HepG2 (cell line): Measurements from ENCODE around the gene TROAP. TPM values are rescaled to one million over a fixed set of nuclear protein-coding genes. Genes with fewer than 3 reads are reported as not detected.

ENCODE experiments used
- ELF4 ChIP-seq: sonication (generic); formaldehyde crosslinking; IDR thresholded peaks from 2 replicates; pipeline ENCODE4 v1.5.0; 2020; ENCODE audit warnings: missing genetic modification reagents, mild to moderate bottlenecking, moderate library complexity, borderline replicate concordance
- FOSL2 ChIP-seq: sonication (generic); formaldehyde crosslinking; IDR thresholded peaks from 2 replicates; pipeline ENCODE4 v1.4.0; 2020; ENCODE audit warnings: missing genetic modification reagents
- SMARCC2 ChIP-seq: fragments of 450-650 bp; IDR thresholded peaks from 2 replicates; pipeline ENCODE4 v1.6.1; 2017; ENCODE audit warnings: antibody characterized with exemption, mild to moderate bottlenecking
- ZNF382 ChIP-seq: sonication (generic); formaldehyde crosslinking; IDR thresholded peaks from 2 replicates; pipeline ENCODE4 v1.5.0; 2020; ENCODE audit warnings: missing genetic modification reagents, mild to moderate bottlenecking, borderline replicate concordance
- ZNF430 ChIP-seq: sonication (generic); formaldehyde crosslinking; IDR thresholded peaks from 2 replicates; pipeline ENCODE4 v1.9.0; 2021; ENCODE audit warnings: mild to moderate bottlenecking, missing genetic modification reagents
- ZNF562 ChIP-seq: sonication (generic); formaldehyde crosslinking; IDR thresholded peaks from 2 replicates; pipeline ENCODE4 v1.8.0; 2022; ENCODE audit warnings: missing genetic modification reagents, borderline replicate concordance
- polyA plus RNA-seq, 8 experiments: library from polyadenylated mRNA; depleted of rRNA in 3 of 8; stranded (reverse) in 7 of 8; unstranded in 1 of 8; fragments of >200 nt; fragmentation: Illumina TruSeq in 4 of 8; extraction: Trizol in 4 of 8; gene quantifications; 2 replicates each; pipeline versions ENCODE4 v1.2.1 to v1.2.3, GENCODE V29; 2011 to 2016; ENCODE audit warnings: low read depth in 4 of 8, missing spikeins in 1 of 8, mixed read lengths in 1 of 8; ENCODE audit not compliant: insufficient read depth in 1 of 8
- total RNA-seq, 5 experiments: library from RNA; depleted of rRNA; stranded (reverse); fragments of >200 nt; fragmentation: Illumina TruSeq; extraction: Trizol; gene quantifications; 2 replicates each; pipeline ENCODE4 v1.2.3, GENCODE V29; 2016; ENCODE audit warnings: low read depth in 1 of 5
- TF ChIP-seq, protein P1 (sequence below), 2 experiments: sonication (generic) in 1 of 2; formaldehyde crosslinking in 1 of 2; IDR thresholded peaks; 2 replicates each; pipeline versions ENCODE4 v1.5.1 to v1.6.1; 2011 to 2020; ENCODE audit warnings: borderline replicate concordance in 1 of 2, low read depth in 1 of 2, low read length in 1 of 2, mild to moderate bottlenecking in 1 of 2, missing genetic modification reagents in 1 of 2, moderate library complexity in 1 of 2
- TF ChIP-seq, protein P2 (sequence below): sonication (generic); formaldehyde crosslinking; IDR thresholded peaks from 2 replicates; pipeline ENCODE4 v1.4.0; 2020; ENCODE audit warnings: mild to moderate bottlenecking, missing genetic modification reagents
- TF ChIP-seq, protein P3 (sequence below), 2 experiments: fragments of 450-650 bp in 1 of 2; sonication (generic) in 1 of 2; formaldehyde crosslinking in 1 of 2; IDR thresholded peaks; 2 replicates each; pipeline versions ENCODE4 v1.6.1 to v1.8.0; 2016 to 2022; ENCODE audit warnings: antibody characterized with exemption in 1 of 2, mild to moderate bottlenecking in 1 of 2, missing genetic modification reagents in 1 of 2
- TF ChIP-seq, protein P4 (sequence below): sonication (generic); formaldehyde crosslinking; IDR thresholded peaks from 2 replicates; pipeline ENCODE4 v1.4.0; 2020; ENCODE audit warnings: missing genetic modification reagents; ENCODE audit errors: not compliant biosample characterization
- TF ChIP-seq, protein P5 (sequence below): sonication (generic); formaldehyde crosslinking; IDR thresholded peaks from 2 replicates; pipeline ENCODE4 v1.8.1; 2023; ENCODE audit warnings: mild to moderate bottlenecking, missing genetic modification reagents

TROAP gene
- total and polyA plus RNA-seq, 2 of the 13 experiments (the other 11 are each of a cell fraction or from before 2014, with no cell fraction given): 22.5 to 30.9 TPM

DNA sequence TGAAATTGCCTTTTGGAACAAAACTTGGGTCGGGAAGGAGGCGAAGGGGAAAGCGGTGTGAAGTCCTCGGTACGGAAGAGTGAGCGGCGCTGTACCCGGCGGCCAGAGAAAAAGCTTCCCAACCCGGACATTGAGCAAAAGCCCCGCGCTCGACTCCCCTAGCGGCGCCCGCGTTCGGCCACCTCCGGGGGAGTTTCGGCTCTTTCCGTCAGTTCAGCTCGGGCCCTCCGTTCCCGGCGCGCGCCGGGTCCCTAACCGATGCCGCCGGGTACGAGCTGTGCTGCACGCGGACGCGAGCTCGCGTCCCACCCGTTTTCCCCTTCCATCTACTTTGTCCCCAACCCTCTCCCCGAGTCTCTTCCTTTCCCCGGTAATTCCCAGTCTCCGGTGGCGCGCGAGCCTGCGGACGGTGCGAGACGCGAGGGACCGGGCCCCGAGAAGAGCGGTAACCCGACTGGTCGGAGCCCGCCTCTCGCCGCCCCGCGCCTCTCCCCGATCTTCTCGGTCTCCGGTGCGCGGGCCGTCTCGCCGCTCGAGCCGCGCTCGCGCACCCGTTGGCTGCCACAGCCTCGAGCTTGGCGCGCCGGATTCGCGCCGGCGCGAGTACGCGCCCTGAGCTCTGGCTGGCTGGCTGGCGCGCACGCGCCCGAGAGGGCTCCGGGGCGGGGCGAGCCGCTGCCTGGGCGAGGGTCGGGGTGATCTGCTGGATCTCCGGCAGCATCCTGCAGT is 43.8 kb downstream of the TROAP start (continued):
- TF ChIP-seq, protein P1, sequence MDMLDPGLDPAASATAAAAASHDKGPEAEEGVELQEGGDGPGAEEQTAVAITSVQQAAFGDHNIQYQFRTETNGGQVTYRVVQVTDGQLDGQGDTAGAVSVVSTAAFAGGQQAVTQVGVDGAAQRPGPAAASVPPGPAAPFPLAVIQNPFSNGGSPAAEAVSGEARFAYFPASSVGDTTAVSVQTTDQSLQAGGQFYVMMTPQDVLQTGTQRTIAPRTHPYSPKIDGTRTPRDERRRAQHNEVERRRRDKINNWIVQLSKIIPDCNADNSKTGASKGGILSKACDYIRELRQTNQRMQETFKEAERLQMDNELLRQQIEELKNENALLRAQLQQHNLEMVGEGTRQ (IDR thresholded peaks at IDR 0.05; ENCODE audit: low read depth, low read length): no peak
- TF ChIP-seq, protein P1 (CRISPR knock-in tag; IDR thresholded peaks at IDR 0.05; ENCODE audit: borderline replicate concordance): no peak
- TF ChIP-seq, protein P2, sequence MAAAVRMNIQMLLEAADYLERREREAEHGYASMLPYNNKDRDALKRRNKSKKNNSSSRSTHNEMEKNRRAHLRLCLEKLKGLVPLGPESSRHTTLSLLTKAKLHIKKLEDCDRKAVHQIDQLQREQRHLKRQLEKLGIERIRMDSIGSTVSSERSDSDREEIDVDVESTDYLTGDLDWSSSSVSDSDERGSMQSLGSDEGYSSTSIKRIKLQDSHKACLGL: peak; percentile 69
- TF ChIP-seq, protein P3, sequence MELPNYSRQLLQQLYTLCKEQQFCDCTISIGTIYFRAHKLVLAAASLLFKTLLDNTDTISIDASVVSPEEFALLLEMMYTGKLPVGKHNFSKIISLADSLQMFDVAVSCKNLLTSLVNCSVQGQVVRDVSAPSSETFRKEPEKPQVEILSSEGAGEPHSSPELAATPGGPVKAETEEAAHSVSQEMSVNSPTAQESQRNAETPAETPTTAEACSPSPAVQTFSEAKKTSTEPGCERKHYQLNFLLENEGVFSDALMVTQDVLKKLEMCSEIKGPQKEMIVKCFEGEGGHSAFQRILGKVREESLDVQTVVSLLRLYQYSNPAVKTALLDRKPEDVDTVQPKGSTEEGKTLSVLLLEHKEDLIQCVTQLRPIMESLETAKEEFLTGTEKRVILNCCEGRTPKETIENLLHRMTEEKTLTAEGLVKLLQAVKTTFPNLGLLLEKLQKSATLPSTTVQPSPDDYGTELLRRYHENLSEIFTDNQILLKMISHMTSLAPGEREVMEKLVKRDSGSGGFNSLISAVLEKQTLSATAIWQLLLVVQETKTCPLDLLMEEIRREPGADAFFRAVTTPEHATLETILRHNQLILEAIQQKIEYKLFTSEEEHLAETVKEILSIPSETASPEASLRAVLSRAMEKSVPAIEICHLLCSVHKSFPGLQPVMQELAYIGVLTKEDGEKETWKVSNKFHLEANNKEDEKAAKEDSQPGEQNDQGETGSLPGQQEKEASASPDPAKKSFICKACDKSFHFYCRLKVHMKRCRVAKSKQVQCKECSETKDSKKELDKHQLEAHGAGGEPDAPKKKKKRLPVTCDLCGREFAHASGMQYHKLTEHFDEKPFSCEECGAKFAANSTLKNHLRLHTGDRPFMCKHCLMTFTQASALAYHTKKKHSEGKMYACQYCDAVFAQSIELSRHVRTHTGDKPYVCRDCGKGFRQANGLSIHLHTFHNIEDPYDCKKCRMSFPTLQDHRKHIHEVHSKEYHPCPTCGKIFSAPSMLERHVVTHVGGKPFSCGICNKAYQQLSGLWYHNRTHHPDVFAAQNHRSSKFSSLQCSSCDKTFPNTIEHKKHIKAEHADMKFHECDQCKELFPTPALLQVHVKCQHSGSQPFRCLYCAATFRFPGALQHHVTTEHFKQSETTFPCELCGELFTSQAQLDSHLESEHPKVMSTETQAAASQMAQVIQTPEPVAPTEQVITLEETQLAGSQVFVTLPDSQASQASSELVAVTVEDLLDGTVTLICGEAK (IDR thresholded peaks at IDR 0.05): no peak
- TF ChIP-seq, protein P3 (CRISPR knock-in tag; IDR thresholded peaks at IDR 0.05): peak; percentile 50; the same call in 1 of the 2 replicates
- TF ChIP-seq ZNF562 (0 out of 2 replicates have a peak, but pooled peaks have one; percentile 39), ZNF382 (CRISPR knock-in tag) (no peak), SMARCC2 (no peak), FOSL2 (CRISPR knock-in tag) (no peak), ELF4 (CRISPR knock-in tag) (peak; percentile 81; the same call in 1 of the 2 replicates), ZNF430 (CRISPR knock-in tag) (peak; percentile 86)
- TF ChIP-seq, protein P4, sequence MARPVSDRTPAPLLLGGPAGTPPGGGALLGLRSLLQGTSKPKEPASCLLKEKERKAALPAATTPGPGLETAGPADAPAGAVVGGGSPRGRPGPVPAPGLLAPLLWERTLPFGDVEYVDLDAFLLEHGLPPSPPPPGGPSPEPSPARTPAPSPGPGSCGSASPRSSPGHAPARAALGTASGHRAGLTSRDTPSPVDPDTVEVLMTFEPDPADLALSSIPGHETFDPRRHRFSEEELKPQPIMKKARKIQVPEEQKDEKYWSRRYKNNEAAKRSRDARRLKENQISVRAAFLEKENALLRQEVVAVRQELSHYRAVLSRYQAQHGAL: no peak
- TF ChIP-seq, protein P5, sequence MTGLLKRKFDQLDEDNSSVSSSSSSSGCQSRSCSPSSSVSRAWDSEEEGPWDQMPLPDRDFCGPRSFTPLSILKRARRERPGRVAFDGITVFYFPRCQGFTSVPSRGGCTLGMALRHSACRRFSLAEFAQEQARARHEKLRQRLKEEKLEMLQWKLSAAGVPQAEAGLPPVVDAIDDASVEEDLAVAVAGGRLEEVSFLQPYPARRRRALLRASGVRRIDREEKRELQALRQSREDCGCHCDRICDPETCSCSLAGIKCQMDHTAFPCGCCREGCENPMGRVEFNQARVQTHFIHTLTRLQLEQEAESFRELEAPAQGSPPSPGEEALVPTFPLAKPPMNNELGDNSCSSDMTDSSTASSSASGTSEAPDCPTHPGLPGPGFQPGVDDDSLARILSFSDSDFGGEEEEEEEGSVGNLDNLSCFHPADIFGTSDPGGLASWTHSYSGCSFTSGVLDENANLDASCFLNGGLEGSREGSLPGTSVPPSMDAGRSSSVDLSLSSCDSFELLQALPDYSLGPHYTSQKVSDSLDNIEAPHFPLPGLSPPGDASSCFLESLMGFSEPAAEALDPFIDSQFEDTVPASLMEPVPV: 0 out of 2 replicates have a peak, but pooled peaks have one; percentile 31
